WTC11 (cell line): ENCODE results near the gene TDRD3.

Source experiments
- ATF6 ChIP-seq: sonication (generic); formaldehyde crosslinking; IDR thresholded peaks from 2 replicates; pipeline ENCODE4 v1.8.1; 2023; ENCODE audit warnings: mild to moderate bottlenecking, missing genetic modification reagents
- E2F5 ChIP-seq: sonication (generic); formaldehyde crosslinking; IDR thresholded peaks from 2 replicates; pipeline ENCODE4 v1.8.1; 2022; ENCODE audit warnings: mild to moderate bottlenecking, moderate library complexity, missing genetic modification reagents
- EMX1 ChIP-seq: fragments of 250-450 bp; sonication (Bioruptor Pico); IDR thresholded peaks from 2 replicates; pipeline ENCODE4 v1.8.0; 2021; ENCODE audit warnings: mild to moderate bottlenecking
- HMGA2 ChIP-seq: fragments of 250-450 bp; sonication (Bioruptor Pico); IDR thresholded peaks from 2 replicates; pipeline ENCODE4 v1.4.0; 2021; ENCODE audit warnings: mild to moderate bottlenecking, moderate library complexity
- USF1 ChIP-seq: sonication (generic); formaldehyde crosslinking; IDR thresholded peaks from 2 replicates; pipeline ENCODE4 v1.8.0; 2022; ENCODE audit warnings: mild to moderate bottlenecking, missing genetic modification reagents
- USF2 ChIP-seq: sonication (generic); formaldehyde crosslinking; IDR thresholded peaks from 2 replicates; pipeline ENCODE4 v1.8.1; 2023; ENCODE audit warnings: mild to moderate bottlenecking, missing genetic modification reagents, moderate library complexity
- TF ChIP-seq, protein P1 (sequence below): fragments of 200-600 bp; IDR thresholded peaks from 2 replicates; pipeline ENCODE4 v1.8.0; 2022; ENCODE audit warnings: antibody characterized with exemption

- TF ChIP-seq HMGA2 (no peak), USF1 (no peak), ATF6 (CRISPR knock-in tag) (no peak), USF2 (CRISPR knock-in tag) (no peak), E2F5 (no peak), EMX1 (CRISPR knock-in tag) (no peak)
- TF ChIP-seq, protein P1, sequence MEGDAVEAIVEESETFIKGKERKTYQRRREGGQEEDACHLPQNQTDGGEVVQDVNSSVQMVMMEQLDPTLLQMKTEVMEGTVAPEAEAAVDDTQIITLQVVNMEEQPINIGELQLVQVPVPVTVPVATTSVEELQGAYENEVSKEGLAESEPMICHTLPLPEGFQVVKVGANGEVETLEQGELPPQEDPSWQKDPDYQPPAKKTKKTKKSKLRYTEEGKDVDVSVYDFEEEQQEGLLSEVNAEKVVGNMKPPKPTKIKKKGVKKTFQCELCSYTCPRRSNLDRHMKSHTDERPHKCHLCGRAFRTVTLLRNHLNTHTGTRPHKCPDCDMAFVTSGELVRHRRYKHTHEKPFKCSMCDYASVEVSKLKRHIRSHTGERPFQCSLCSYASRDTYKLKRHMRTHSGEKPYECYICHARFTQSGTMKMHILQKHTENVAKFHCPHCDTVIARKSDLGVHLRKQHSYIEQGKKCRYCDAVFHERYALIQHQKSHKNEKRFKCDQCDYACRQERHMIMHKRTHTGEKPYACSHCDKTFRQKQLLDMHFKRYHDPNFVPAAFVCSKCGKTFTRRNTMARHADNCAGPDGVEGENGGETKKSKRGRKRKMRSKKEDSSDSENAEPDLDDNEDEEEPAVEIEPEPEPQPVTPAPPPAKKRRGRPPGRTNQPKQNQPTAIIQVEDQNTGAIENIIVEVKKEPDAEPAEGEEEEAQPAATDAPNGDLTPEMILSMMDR: no peak
Measured at GRCh38 chr13:60520902-60521569, 124.0 kb downstream of the TDRD3 start.
